GM12878 (cell line): ENCODE measurements around the gene WSCD2. TPM values are rescaled to one million over a fixed set of nuclear protein-coding genes. Genes with fewer than 3 reads are reported as not detected.

Experiments used
- ATAC-seq: fragments of 200-7000 bp; cut with Tn5 transposase; 3 replicates; pipeline ENCODE4 v1.9.1; 2020; ENCODE audit warnings: mild to moderate bottlenecking, moderate library complexity
- BruUV-seq: library from RNA; stranded (reverse); fragments of 400-500 nt; replicated peaks from 2 replicates; lab custom pipeline; 2021; lab: Mats Ljungman, UMichigan
- CTCF ChIA-PET: fragments of 300-600 bp; sonication (Branson Sonifier 250); formaldehyde crosslinking; extraction: SDS; loops from one replicate; lab custom pipeline; 2021; ENCODE audit warnings: inconsistent platforms; lab: Yijun Ruan, JAX
- POLR2A ChIA-PET: fragments of 350-600 bp; formaldehyde crosslinking; extraction: SDS; loops from one replicate; lab custom pipeline; 2021; ENCODE audit warnings: inconsistent platforms; lab: Charles Lee
- RAD21 ChIA-PET: fragments of 300-600 bp; sonication (Branson Sonifier 250); formaldehyde crosslinking; loops from one replicate; lab custom pipeline; 2023; ENCODE audit warnings: antibody characterized with exemption; ENCODE audit not compliant: unreplicated experiment; lab: Charles Lee
- SMC1A ChIA-PET: fragments of 300-600 bp; sonication (Branson Sonifier 250); formaldehyde crosslinking; loops from one replicate; lab custom pipeline; 2023; ENCODE audit not compliant: unreplicated experiment, uncharacterized antibody; lab: Charles Lee
- DNase-seq: peaks from one replicate; pipeline ENCODE4 v3.0.0-alpha.2; 2011; ENCODE audit warnings: low read depth, low spot score
- FAIRE-seq: peaks from 3 replicates; lab custom pipeline; 2011; peaks lifted over from hg19 to GRCh38; lab: Jason Lieb, UNC
- H2AFZ ChIP-seq: 2 replicates; pipeline ENCODE4 v1.6.0; 2011; ENCODE audit warnings: low read depth, low read length, control low read depth; ENCODE audit not compliant: control insufficient read depth
- H3K27ac ChIP-seq: 2 replicates; pipeline ENCODE4 v1.5.1; 2011; ENCODE audit warnings: control low read depth; ENCODE audit not compliant: control insufficient read depth, insufficient read depth
- H3K27me3 ChIP-seq, 2 experiments: replicated peaks in 1 of 2; 2 replicates each; pipeline versions ENCODE4 v1.6.0 to v1.6.1; 2011; ENCODE audit warnings: low read length in 1 of 2; ENCODE audit not compliant: control insufficient read depth in 2 of 2, insufficient read depth in 2 of 2
- H3K36me3 ChIP-seq, 2 experiments: 2 replicates each; pipeline ENCODE4 v1.5.1; 2011; ENCODE audit warnings: low read length in 1 of 2; ENCODE audit not compliant: control insufficient read depth in 2 of 2, insufficient read depth in 2 of 2
- H3K4me1 ChIP-seq: 2 replicates; pipeline ENCODE4 v1.6.1; 2011; ENCODE audit warnings: mild to moderate bottlenecking, low read length, moderate library complexity, mixed read lengths; ENCODE audit not compliant: control insufficient read depth, insufficient read depth
- H3K4me2 ChIP-seq: 2 replicates; pipeline ENCODE4 v1.6.0; 2011; ENCODE audit warnings: control low read depth; ENCODE audit not compliant: control insufficient read depth, insufficient read depth
- H3K4me3 ChIP-seq: fragments of 200-600 bp; sonication (generic); 2 replicates; pipeline ENCODE4 v1.5.1; 2016
- H3K79me2 ChIP-seq: 2 replicates; pipeline ENCODE4 v1.6.0; 2011; ENCODE audit warnings: low read length; ENCODE audit not compliant: control insufficient read depth, insufficient read depth
- H3K9ac ChIP-seq: 2 replicates; pipeline ENCODE4 v1.8.0; 2011; ENCODE audit warnings: low read length, control low read depth, mixed read lengths; ENCODE audit not compliant: control insufficient read depth, insufficient read depth
- H3K9me3 ChIP-seq: replicated peaks from 3 replicates; pipeline ENCODE4 v1.5.1; 2011; ENCODE audit warnings: mild to moderate bottlenecking, low read length; ENCODE audit not compliant: control insufficient read depth, insufficient read depth
- H4K20me1 ChIP-seq: 2 replicates; pipeline ENCODE4 v1.6.0; 2011; ENCODE audit not compliant: control insufficient read depth, insufficient read depth
- ATF7 ChIP-seq: fragments of 450-650 bp; IDR thresholded peaks from 2 replicates; pipeline ENCODE4 v1.6.1; 2016; ENCODE audit warnings: low read depth, mild to moderate bottlenecking
- CBX5 ChIP-seq: sonication (generic); IDR thresholded peaks from 2 replicates; pipeline ENCODE4 v1.6.1; 2016; ENCODE audit warnings: low read depth, moderate library complexity, mild to moderate bottlenecking, inconsistent platforms
- CTCF ChIP-seq, 3 experiments: IDR thresholded peaks in 2 of 3; conservative IDR thresholded peaks in 1 of 3; 2 replicates each; pipeline ENCODE4 v1.5.1; 2011; ENCODE audit warnings: low read depth in 3 of 3, low read length in 3 of 3, mild to moderate bottlenecking in 3 of 3, control low read depth in 2 of 3, moderate library complexity in 2 of 3, inconsistent platforms in 1 of 3, mixed read lengths in 1 of 3; ENCODE audit not compliant: control insufficient read depth in 2 of 3, insufficient read depth in 1 of 3; ENCODE audit errors: extremely low read depth in 1 of 3
- ELK1 ChIP-seq: IDR thresholded peaks from 2 replicates; pipeline ENCODE4 v1.6.1; 2012; ENCODE audit warnings: low read depth, low read length, improper control_type of control experiment
- MTA2 ChIP-seq: fragments of 450-650 bp; IDR thresholded peaks from 2 replicates; pipeline ENCODE4 v1.6.1; 2016; ENCODE audit warnings: low read depth, mild to moderate bottlenecking, moderate library complexity
- RFX5 ChIP-seq: IDR thresholded peaks from 2 replicates; pipeline ENCODE4 v1.6.1; 2011; ENCODE audit warnings: low read depth, low read length, improper control_type of control experiment
- SRF ChIP-seq, 2 experiments: IDR thresholded peaks; 2 replicates each; pipeline ENCODE4 v1.6.1; 2011; ENCODE audit warnings: low read depth in 2 of 2, low read length in 2 of 2, mild to moderate bottlenecking in 1 of 2, moderate library complexity in 1 of 2
- WGBS: methylation state at CpG from one replicate; pipeline ENCODE4 v1.1.6; 2016; ENCODE audit warnings: low lambda C conversion rate; ENCODE audit not compliant: insufficient replicate concordance, insufficient coverage; ENCODE audit errors: missing lambda C conversion rate; 5-methylcytosine and 5-hydroxymethylcytosine counted together
- in situ Hi-C: fragments of 300-500 bp; cut with MboI; formaldehyde crosslinking; loops from 9 replicates; pipeline ENCODE4 v1.14.3; 2018; ENCODE audit warnings: mixed read lengths
- intact Hi-C: fragments of 100-400 bp; cut with micrococcal nuclease; formaldehyde crosslinking; loops from one replicate; pipeline ENCODE4 v1.14.2; 2022; ENCODE audit not compliant: unreplicated experiment
- polyA plus RNA-seq, 11 experiments: library from polyadenylated mRNA; depleted of rRNA in 4 of 11; unstranded in 6 of 11; stranded (reverse) in 5 of 11; fragments of >200 nt; fragmentation: Nextera tagmentation in 4 of 11; fragmentation: Illumina TruSeq in 1 of 11; extraction: Ambion mirVana in 4 of 11; extraction: Trizol in 1 of 11; gene quantifications; 1 replicate in 1 of 11; 2 replicates in 10 of 11; pipeline versions ENCODE4 v1.2.1 to v1.2.3, GENCODE V29; 2011 to 2016; ENCODE audit warnings: inconsistent platforms in 2 of 11, missing spikeins in 2 of 11, low read depth in 1 of 11
- total RNA-seq, 4 experiments: library from RNA; depleted of rRNA in 3 of 4; stranded (reverse); fragments of >200 nt in 3 of 4; fragmentation: Illumina TruSeq in 1 of 4; extraction: Trizol in 1 of 4; gene quantifications; 2 replicates each; pipeline versions ENCODE4 v1.2.1 to v1.2.3, GENCODE V29; 2013 to 2021

WSCD2 gene
- total and polyA plus RNA-seq, 10 of the 15 experiments (the other 5 are each of a cell fraction or from before 2014, with no cell fraction given) = 0.41 TPM; not detected in 9

- TF ChIP-seq ELK1 (no peak), SRF (IDR thresholded peaks at IDR 0.05; ENCODE audit: low read depth in 2 of 2, low read length in 2 of 2) (no peak), CTCF (IDR thresholded peaks at IDR 0.05 in 2 of 3, conservative IDR thresholded peaks at IDR 0.05 in 1 of 3; ENCODE audit: control insufficient read depth in 2 of 3, extremely low read depth in 1 of 3, insufficient read depth in 1 of 3, low read depth in 3 of 3, low read length in 3 of 3) (no peak), CBX5 (no peak), MTA2 (no peak), ATF7 (no peak), RFX5 (no peak)
- BruUV-seq = no TSS peak
- no peaks in the 10 kb centered on the region for H3K9me3 ChIP-seq
- RAD21 ChIA-PET = no interaction called here
- H3K27ac ChIP-seq = no peak overlapping the region
- peaks cover 0 to 2% of the 10 kb centered on the region in 2 experiments; a peak in 1 of 4 replicates for H3K27me3 ChIP-seq
- no peak for DNase-seq
- intact Hi-C loops = no loop called here
- H3K4me2 ChIP-seq = no peak overlapping the region
- no peak for FAIRE-seq
- no peak overlapping the region for H3K4me3 ChIP-seq
- SMC1A ChIA-PET = no interaction called here
- H2AFZ ChIP-seq = no peak overlapping the region
- H3K9ac ChIP-seq = no peak overlapping the region
- no peak for ATAC-seq
- no peaks in the 10 kb centered on the region for H3K79me2 ChIP-seq
- in situ Hi-C loops = no loop called here
- H3K4me1 ChIP-seq = no peaks in the 10 kb centered on the region
- H4K20me1 ChIP-seq = no peaks in the 10 kb centered on the region; the same call in 1 of the 2 replicates
- POLR2A ChIA-PET = no interaction called here
- CTCF ChIA-PET = no interaction called here
- H3K36me3 ChIP-seq = no peaks in the 10 kb centered on the region
- WGBS = 11% methylated on average over 2 of the region's 2 CpGs
These were observed 10.4 kb downstream of the WSCD2 start for GRCh38 chr12:108139454-108139853.
